HG02938 (cell line): ENCODE data around the gene OXER1.

Experiments
- ATAC-seq: cut with Tn5 transposase; IDR thresholded peaks from one replicate; pipeline ENCODE4 v1.9.1; 2021; ENCODE audit warnings: mild to moderate bottlenecking, moderate library complexity; ENCODE audit not compliant: unreplicated experiment

OXER1 gene

GRCh38 chr2:42764096-42764495 lies at the start of gene OXER1:
TSS of gene OXER1 (minus strand) at chr2:42764135. CDS start at chr2:42764062, 73 bp downstream.
- no peak for ATAC-seq

GRCh38 chr2:42812899-42813479 lies 49.1 kb upstream of the OXER1 start:
- ATAC-seq: no peak

- peak; percentile 3 for ATAC-seq
Observed at GRCh38 chr2:42810971-42811811, 47.3 kb upstream of the OXER1 start.

- ATAC-seq: peak; percentile 70
Observed at GRCh38 chr2:42810121-42810970, 46.4 kb upstream of the OXER1 start.

- peak; percentile 49 for ATAC-seq
Observed at GRCh38 chr2:42809819-42810120, 45.8 kb upstream of the OXER1 start.

- no peak for ATAC-seq
Observed at GRCh38 chr2:42809131-42809818, 45.3 kb upstream of the OXER1 start.

GRCh38 chr2:42808301-42808700 lies 44.4 kb upstream of the OXER1 start:
- no peak for ATAC-seq

GRCh38 chr2:42806786-42807185 lies 42.9 kb upstream of the OXER1 start:
- ATAC-seq: no peak

- ATAC-seq: no peak
Observed at GRCh38 chr2:42804891-42805290, 41.0 kb upstream of the OXER1 start.

GRCh38 chr2:42804338-42804737 lies 40.4 kb upstream of the OXER1 start:
- ATAC-seq: no peak

- ATAC-seq: no peak
Observed at GRCh38 chr2:42802150-42802549, 38.2 kb upstream of the OXER1 start.

- no peak for ATAC-seq
Observed at GRCh38 chr2:42801381-42801780, 37.4 kb upstream of the OXER1 start.

- no peak for ATAC-seq
Observed at GRCh38 chr2:42800981-42801380, 37.0 kb upstream of the OXER1 start.

GRCh38 chr2:42800461-42800962 lies 36.6 kb upstream of the OXER1 start:
- no peak for ATAC-seq

GRCh38 chr2:42799881-42800280 lies 35.9 kb upstream of the OXER1 start:
- ATAC-seq: no peak

GRCh38 chr2:42797281-42797680 lies 33.3 kb upstream of the OXER1 start:
- no peak for ATAC-seq

- ATAC-seq: peak; percentile 47
Observed at GRCh38 chr2:42796427-42797248, 32.7 kb upstream of the OXER1 start.

- no peak for ATAC-seq
Observed at GRCh38 chr2:42795841-42796301, 31.9 kb upstream of the OXER1 start.

- ATAC-seq: no peak
Observed at GRCh38 chr2:42795275-42795674, 31.3 kb upstream of the OXER1 start.
